ENCODE results near the gene ABHD4.

DNA sequence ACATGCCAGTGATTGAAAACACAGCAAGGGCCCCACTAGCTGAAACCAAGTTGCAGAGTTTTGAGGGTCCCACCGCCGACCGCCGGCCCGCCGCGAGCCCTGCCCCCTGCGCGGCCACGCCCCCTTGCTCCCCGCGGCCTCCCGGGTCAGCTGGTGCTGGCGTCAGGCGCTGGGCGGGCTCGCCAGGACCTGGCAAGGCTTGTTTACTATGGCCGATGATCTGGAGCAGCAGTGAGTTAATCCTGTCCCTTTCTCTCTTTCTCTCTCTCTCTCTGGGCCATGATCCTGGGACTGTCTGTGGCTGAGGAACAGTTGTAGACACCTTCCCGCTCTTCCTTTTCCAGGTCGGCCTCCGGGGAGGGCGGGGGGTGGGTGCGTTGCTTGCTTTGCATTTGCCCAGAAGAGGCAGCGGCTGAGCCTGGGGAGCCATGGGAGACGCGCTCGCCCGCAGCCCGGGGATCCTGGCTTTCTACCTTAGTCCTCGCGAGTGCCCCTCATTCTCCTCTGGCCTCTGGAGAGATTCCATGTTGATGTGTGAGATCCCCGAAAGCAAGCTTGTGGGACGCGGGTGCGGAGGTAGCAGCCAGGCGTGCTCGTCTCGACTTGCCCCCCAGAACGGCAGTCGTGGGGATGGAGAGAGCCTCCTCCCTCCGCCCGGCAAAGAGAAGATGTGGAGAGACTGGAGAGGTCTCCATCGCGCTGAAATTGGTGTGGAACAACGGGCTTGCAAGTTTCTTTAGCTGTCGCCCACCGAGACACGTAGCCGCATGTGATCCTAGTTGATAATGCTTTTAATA, at the start of gene ABHD4:
- TF ChIP-seq CHD1 (IDR thresholded peaks at IDR 0.05; ENCODE audit: low read depth, low read length) (no peak), POLR2AphosphoS5 (IDR thresholded peaks at IDR 0.05; ENCODE audit: low read length) (0 out of 2 replicates have a peak, but pooled peaks have one; percentile 41), TAF1 (IDR thresholded peaks at IDR 0.05; ENCODE audit: borderline replicate concordance, low read depth, low read length) (0 out of 2 replicates have a peak, but pooled peaks have one; percentile 30), POLR2A (IDR thresholded peaks at IDR 0.05; ENCODE audit: low read depth, low read length) (peak; percentile 62; the same call in 1 of the 2 replicates), ZBTB33 (IDR thresholded peaks at IDR 0.05) (no peak), MEF2B (IDR thresholded peaks at IDR 0.05; ENCODE audit: partially characterized antibody, poor library complexity, severe bottlenecking) (no peak), NR2C1 (IDR thresholded peaks at IDR 0.05) (no peak)
- TF ChIP-seq, protein P1, sequence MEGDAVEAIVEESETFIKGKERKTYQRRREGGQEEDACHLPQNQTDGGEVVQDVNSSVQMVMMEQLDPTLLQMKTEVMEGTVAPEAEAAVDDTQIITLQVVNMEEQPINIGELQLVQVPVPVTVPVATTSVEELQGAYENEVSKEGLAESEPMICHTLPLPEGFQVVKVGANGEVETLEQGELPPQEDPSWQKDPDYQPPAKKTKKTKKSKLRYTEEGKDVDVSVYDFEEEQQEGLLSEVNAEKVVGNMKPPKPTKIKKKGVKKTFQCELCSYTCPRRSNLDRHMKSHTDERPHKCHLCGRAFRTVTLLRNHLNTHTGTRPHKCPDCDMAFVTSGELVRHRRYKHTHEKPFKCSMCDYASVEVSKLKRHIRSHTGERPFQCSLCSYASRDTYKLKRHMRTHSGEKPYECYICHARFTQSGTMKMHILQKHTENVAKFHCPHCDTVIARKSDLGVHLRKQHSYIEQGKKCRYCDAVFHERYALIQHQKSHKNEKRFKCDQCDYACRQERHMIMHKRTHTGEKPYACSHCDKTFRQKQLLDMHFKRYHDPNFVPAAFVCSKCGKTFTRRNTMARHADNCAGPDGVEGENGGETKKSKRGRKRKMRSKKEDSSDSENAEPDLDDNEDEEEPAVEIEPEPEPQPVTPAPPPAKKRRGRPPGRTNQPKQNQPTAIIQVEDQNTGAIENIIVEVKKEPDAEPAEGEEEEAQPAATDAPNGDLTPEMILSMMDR (IDR thresholded peaks at IDR 0.05 in 2 of 3, conservative IDR thresholded peaks at IDR 0.05 in 1 of 3; ENCODE audit: control insufficient read depth in 2 of 3, extremely low read depth in 1 of 3, insufficient read depth in 1 of 3, low read depth in 3 of 3, low read length in 3 of 3), result no peak
